HEK293T (cell line): ENCODE measurements around the gene SULT1B1.

Source experiments
- CTCF ChIA-PET: fragments of 350-600 bp; formaldehyde crosslinking; extraction: SDS; loops from one replicate; lab custom pipeline; 2021; ENCODE audit warnings: antibody characterized with exemption, inconsistent platforms; lab: Yijun Ruan, JAX
- POLR2A ChIA-PET: fragments of 350-600 bp; formaldehyde crosslinking; extraction: SDS; loops from one replicate; lab custom pipeline; 2020; ENCODE audit warnings: antibody characterized with exemption, inconsistent platforms; lab: Yijun Ruan, JAX
- DNase-seq: peaks from one replicate; pipeline ENCODE4 v3.0.0; 2012; ENCODE audit warnings: mixed read lengths; ENCODE audit errors: extremely low spot score
- ARNT ChIP-seq: fragments of 450-650 bp; IDR thresholded peaks from 2 replicates; pipeline ENCODE4 v1.6.1; 2017; ENCODE audit warnings: mild to moderate bottlenecking
- BHLHE40 ChIP-seq: fragments of 450-650 bp; IDR thresholded peaks from 2 replicates; pipeline ENCODE4 v1.6.1; 2016; ENCODE audit warnings: mild to moderate bottlenecking, moderate library complexity, borderline replicate concordance
- CTBP1 ChIP-seq: fragments of 450-650 bp; IDR thresholded peaks from 2 replicates; pipeline ENCODE4 v1.6.1; 2016; ENCODE audit warnings: borderline replicate concordance
- ELF4 ChIP-seq: fragments of 450-650 bp; IDR thresholded peaks from 2 replicates; pipeline ENCODE4 v1.6.1; 2017; ENCODE audit warnings: antibody characterized with exemption
- FOXA1 ChIP-seq: fragments of 450-650 bp; IDR thresholded peaks from 2 replicates; pipeline ENCODE4 v1.6.1; 2016; ENCODE audit warnings: mild to moderate bottlenecking
- FOXK2 ChIP-seq: fragments of 450-650 bp; IDR thresholded peaks from 2 replicates; pipeline ENCODE4 v1.6.1; 2016; ENCODE audit warnings: mild to moderate bottlenecking
- FOXM1 ChIP-seq: fragments of 450-650 bp; IDR thresholded peaks from 2 replicates; pipeline ENCODE4 v1.6.1; 2017; ENCODE audit warnings: mild to moderate bottlenecking, borderline replicate concordance
- HDGF ChIP-seq: fragments of 450-650 bp; IDR thresholded peaks from 2 replicates; pipeline ENCODE4 v1.6.1; 2017; ENCODE audit warnings: antibody characterized with exemption, borderline replicate concordance
- L3MBTL2 ChIP-seq: fragments of 450-650 bp; conservative IDR thresholded peaks from 2 replicates; pipeline ENCODE4 v1.6.1; 2016; ENCODE audit warnings: mild to moderate bottlenecking
- LEF1 ChIP-seq: fragments of 450-650 bp; IDR thresholded peaks from 2 replicates; pipeline ENCODE4 v1.6.1; 2017; ENCODE audit warnings: mild to moderate bottlenecking, borderline replicate concordance
- NFRKB ChIP-seq: fragments of 450-650 bp; IDR thresholded peaks from 2 replicates; pipeline ENCODE4 v1.6.1; 2016; ENCODE audit warnings: mild to moderate bottlenecking, moderate library complexity
- PKNOX1 ChIP-seq: fragments of 450-650 bp; IDR thresholded peaks from 2 replicates; pipeline ENCODE4 v1.6.1; 2016
- SP1 ChIP-seq: fragments of 450-650 bp; IDR thresholded peaks from 2 replicates; pipeline ENCODE4 v1.6.1; 2017
- SUZ12 ChIP-seq: fragments of 450-650 bp; IDR thresholded peaks from 2 replicates; pipeline ENCODE4 v1.6.1; 2016; ENCODE audit warnings: mild to moderate bottlenecking
- TARDBP ChIP-seq: fragments of 450-650 bp; IDR thresholded peaks from 2 replicates; pipeline ENCODE4 v1.6.1; 2016
- ZNF384 ChIP-seq: fragments of 450-650 bp; IDR thresholded peaks from 2 replicates; pipeline ENCODE4 v1.6.1; 2016

SULT1B1 gene

GRCh38 chr4:69760455-69760854, at the start of gene SULT1B1:
Gene SULT1B1, minus strand, starts transcription at chr4:69760620. Its CDS starts 5,403 bp downstream, at chr4:69755217.
- no peak for TF ChIP-seq ARNT
- TF ChIP-seq ELF4: no peak
- no peak for TF ChIP-seq HDGF
- no peak for TF ChIP-seq SUZ12
- no peak for TF ChIP-seq PKNOX1
- no peak for TF ChIP-seq FOXK2
- no peak for TF ChIP-seq NFRKB
- no peak for TF ChIP-seq CTBP1
- no peak for TF ChIP-seq L3MBTL2
- TF ChIP-seq LEF1: no peak
- no peak for TF ChIP-seq FOXA1
- no peak for TF ChIP-seq BHLHE40
- TF ChIP-seq TARDBP: no peak
- CTCF ChIA-PET: no interaction called here
- POLR2A ChIA-PET: no interaction called here
- no peak for DNase-seq

- CTCF ChIA-PET: no interaction called here
- TF ChIP-seq CTBP1 (no peak), FOXA1 (no peak), SP1 (no peak), FOXM1 (no peak), L3MBTL2 (no peak), SUZ12 (no peak), ARNT (no peak), ZNF384 (no peak), PKNOX1 (no peak), LEF1 (no peak), FOXK2 (no peak), TARDBP (no peak), HDGF (no peak), ELF4 (no peak), NFRKB (no peak), BHLHE40 (no peak)
- DNase-seq: no peak
- POLR2A ChIA-PET: no interaction called here
Observed at GRCh38 chr4:69800599-69800998, 40.2 kb upstream of the SULT1B1 start.

GRCh38 chr4:69799337-69799736, 38.9 kb upstream of the SULT1B1 start:
- TF ChIP-seq BHLHE40 (no peak), ARNT (no peak), NFRKB (no peak), HDGF (no peak), TARDBP (no peak), FOXA1 (no peak), ELF4 (no peak)
- no peak for DNase-seq
- ChIA-PET POLR2A (no interaction called here), CTCF (no interaction called here)

- POLR2A ChIA-PET: no interaction called here
- CTCF ChIA-PET: no interaction called here
- TF ChIP-seq FOXM1 (no peak), LEF1 (no peak), SP1 (no peak), NFRKB (no peak), ARNT (no peak), TARDBP (no peak), FOXA1 (no peak), HDGF (no peak), L3MBTL2 (no peak), PKNOX1 (no peak), ZNF384 (no peak), FOXK2 (no peak)
- DNase-seq: no peak
Observed at GRCh38 chr4:69793732-69794131, 33.3 kb upstream of the SULT1B1 start.

GRCh38 chr4:69787879-69788278, 27.5 kb upstream of the SULT1B1 start:
- POLR2A ChIA-PET: no interaction called here
- no peak for TF ChIP-seq TARDBP
- no peak for TF ChIP-seq ELF4
- no peak for TF ChIP-seq SUZ12
- TF ChIP-seq PKNOX1: no peak
- no peak for TF ChIP-seq L3MBTL2
- no peak for TF ChIP-seq ZNF384
- no peak for TF ChIP-seq HDGF
- TF ChIP-seq CTBP1: no peak
- TF ChIP-seq ARNT: no peak
- no peak for TF ChIP-seq BHLHE40
- no peak for TF ChIP-seq FOXM1
- no peak for TF ChIP-seq FOXK2
- no peak for TF ChIP-seq FOXA1
- no peak for TF ChIP-seq LEF1
- TF ChIP-seq SP1: no peak
- TF ChIP-seq NFRKB: no peak
- no peak for DNase-seq
- CTCF ChIA-PET: no interaction called here

GRCh38 chr4:69786547-69786946, 26.1 kb upstream of the SULT1B1 start:
- ChIA-PET CTCF (no interaction called here), POLR2A (no interaction called here)
- DNase-seq: no peak
- TF ChIP-seq FOXM1 (no peak), FOXA1 (no peak), ELF4 (no peak), TARDBP (no peak), SP1 (no peak), BHLHE40 (no peak), FOXK2 (no peak), SUZ12 (no peak), LEF1 (no peak), NFRKB (no peak), CTBP1 (no peak), HDGF (no peak), ARNT (no peak), L3MBTL2 (no peak), ZNF384 (no peak), PKNOX1 (no peak)
